H1 (cell line): Measurements from ENCODE around the gene MSI2. TPM values are rescaled to one million over a fixed set of nuclear protein-coding genes. Genes with fewer than 3 reads are reported as not detected.
A peak's percentile ranks its signal among the peaks of the same experiment; 100 is the strongest.

ENCODE experiments used
- CTCF ChIA-PET: fragments of 300-600 bp; sonication (Branson Sonifier 250); formaldehyde crosslinking; loops from one replicate; lab custom pipeline; 2021; ENCODE audit not compliant: partially characterized antibody; lab: Charles Lee
- POLR2A ChIA-PET: fragments of 300-600 bp; sonication (Branson Sonifier 250); formaldehyde crosslinking; loops from one replicate; lab custom pipeline; 2021; ENCODE audit warnings: inconsistent platforms; ENCODE audit not compliant: partially characterized antibody; lab: Charles Lee
- DNase-seq, 2 experiments: peaks; one replicate each; pipeline versions ENCODE4 v3.0.0 to v3.0.0-alpha.2; 2010 to 2022; ENCODE audit warnings: low spot score in 2 of 2, low read depth in 1 of 2, mixed read lengths in 1 of 2
- FAIRE-seq: peaks from 2 replicates; lab custom pipeline; 2011; peaks lifted over from hg19 to GRCh38; lab: Jason Lieb, UNC
- H2AFZ ChIP-seq: 2 replicates; pipeline ENCODE4 v1.8.1; 2012; ENCODE audit warnings: low read length, inconsistent platforms
- H2AK5ac ChIP-seq: 2 replicates; pipeline ENCODE4 v1.6.1; 2013; ENCODE audit warnings: low read depth, low read length
- H2BK120ac ChIP-seq: replicated peaks from 2 replicates; pipeline ENCODE3; 2013; ENCODE audit warnings: low read depth, low read length, inconsistent platforms
- H2BK12ac ChIP-seq: 2 replicates; pipeline ENCODE4 v1.6.1; 2013; ENCODE audit warnings: low read depth, low read length
- H2BK15ac ChIP-seq: 2 replicates; pipeline ENCODE4 v1.6.1; 2013; ENCODE audit warnings: low read length
- H2BK20ac ChIP-seq: 2 replicates; pipeline ENCODE4 v1.6.1; 2013; ENCODE audit warnings: low read length
- H2BK5ac ChIP-seq: 2 replicates; pipeline ENCODE4 v1.6.1; 2013; ENCODE audit warnings: low read depth, low read length
- H3K14ac ChIP-seq: 2 replicates; pipeline ENCODE4 v1.6.1; 2013; ENCODE audit warnings: inconsistent platforms; ENCODE audit not compliant: insufficient read length
- H3K18ac ChIP-seq: 2 replicates; pipeline ENCODE4 v1.6.1; 2013; ENCODE audit warnings: low read length; ENCODE audit errors: extremely low read depth
- H3K23ac ChIP-seq: 2 replicates; pipeline ENCODE4 v1.6.1; 2013; ENCODE audit warnings: inconsistent platforms; ENCODE audit not compliant: insufficient read length
- H3K23me2 ChIP-seq: 2 replicates; pipeline ENCODE4 v1.6.1; 2013; ENCODE audit warnings: low read depth, low read length
- H3K27ac ChIP-seq: 2 replicates; pipeline ENCODE4 v1.6.1; 2011; ENCODE audit warnings: low read depth, low read length, inconsistent platforms
- H3K27me3 ChIP-seq, 4 experiments: replicated peaks in 1 of 4; 1 replicate in 1 of 4; 2 replicates in 3 of 4; pipeline versions ENCODE4 v1.6.1 to v1.8.1; 2011 to 2013; ENCODE audit warnings: low read length in 3 of 4, mild to moderate bottlenecking in 3 of 4, inconsistent platforms in 2 of 4, mixed read lengths in 2 of 4, moderate library complexity in 1 of 4; ENCODE audit not compliant: control insufficient read depth in 3 of 4, insufficient read depth in 3 of 4; ENCODE audit errors: extremely low read depth in 1 of 4
- H3K36me3 ChIP-seq, 4 experiments: 2 replicates each; pipeline versions ENCODE4 v1.6.1 to v1.8.1; 2011 to 2013; ENCODE audit warnings: mild to moderate bottlenecking in 4 of 4, low read length in 3 of 4, moderate library complexity in 2 of 4, control low read depth in 1 of 4, inconsistent platforms in 1 of 4; ENCODE audit not compliant: insufficient read depth in 4 of 4, control insufficient read depth in 2 of 4
- H3K4ac ChIP-seq: replicated peaks from 2 replicates; pipeline ENCODE3; 2013; ENCODE audit warnings: low read length, low read depth, mixed read lengths, inconsistent platforms; ENCODE audit not compliant: insufficient read length
- H3K4me1 ChIP-seq, 4 experiments: replicated peaks in 1 of 4; 1 replicate in 1 of 4; 2 replicates in 3 of 4; pipeline versions ENCODE4 v1.6.1 to v1.8.1; 2011 to 2013; ENCODE audit warnings: low read length in 3 of 4, inconsistent platforms in 2 of 4, mixed read lengths in 1 of 4; ENCODE audit not compliant: insufficient read depth in 4 of 4, control insufficient read depth in 3 of 4
- H3K4me2 ChIP-seq, 2 experiments: 2 replicates each; pipeline versions ENCODE4 v1.6.1 to v1.8.1; 2011 to 2013; ENCODE audit warnings: low read depth in 2 of 2, low read length in 2 of 2, control low read depth in 1 of 2, inconsistent platforms in 1 of 2, mild to moderate bottlenecking in 1 of 2; ENCODE audit not compliant: insufficient read depth in 1 of 2
- H3K4me3 ChIP-seq, 4 experiments: fragments of 200-600, 300-600 bp in 1 of 4; sonication (generic), shearing (Covaris generic), sonication (Bioruptor Twin) in 1 of 4; 2 replicates each; pipeline versions ENCODE4 v1.5.1 to v1.8.1; 2011 to 2016; ENCODE audit warnings: low read length in 4 of 4, low read depth in 3 of 4, control low read depth in 2 of 4, inconsistent platforms in 2 of 4, mild to moderate bottlenecking in 2 of 4, mixed read lengths in 1 of 4, moderate library complexity in 1 of 4; ENCODE audit not compliant: insufficient read depth in 2 of 4; ENCODE audit errors: extremely low read depth in 1 of 4
- H3K56ac ChIP-seq: replicated peaks from 2 replicates; pipeline ENCODE3; 2013; ENCODE audit warnings: low read depth, mild to moderate bottlenecking, mixed read lengths, low read length, inconsistent platforms; ENCODE audit not compliant: insufficient read length
- H3K79me1 ChIP-seq: 2 replicates; pipeline ENCODE4 v1.6.1; 2013; ENCODE audit warnings: low read depth, low read length, control low read depth
- H3K79me2 ChIP-seq, 2 experiments: 2 replicates each; pipeline versions ENCODE4 v1.6.1 to v1.8.1; 2012 to 2013; ENCODE audit warnings: low read length in 2 of 2, mild to moderate bottlenecking in 2 of 2, inconsistent platforms in 1 of 2; ENCODE audit not compliant: insufficient read depth in 2 of 2, control insufficient read depth in 1 of 2
- H3K9ac ChIP-seq, 4 experiments: replicated peaks in 1 of 4; 1 replicate in 1 of 4; 2 replicates in 3 of 4; pipeline versions ENCODE4 v1.6.1 to v1.8.1; 2011 to 2013; ENCODE audit warnings: low read depth in 3 of 4, low read length in 3 of 4, control low read depth in 2 of 4, mild to moderate bottlenecking in 2 of 4, moderate library complexity in 2 of 4, inconsistent platforms in 1 of 4; ENCODE audit errors: extremely low read depth in 1 of 4
- H3K9me3 ChIP-seq, 2 experiments: 2 replicates each; pipeline versions ENCODE4 v1.6.1 to v1.8.1; 2012 to 2013; ENCODE audit warnings: mild to moderate bottlenecking in 2 of 2, moderate library complexity in 2 of 2, control low read depth in 1 of 2, inconsistent platforms in 1 of 2, low read depth in 1 of 2, low read length in 1 of 2, mixed read lengths in 1 of 2; ENCODE audit not compliant: insufficient read depth in 2 of 2
- H4K20me1 ChIP-seq, 2 experiments: replicated peaks in 1 of 2; 2 replicates each; pipeline versions ENCODE3 to v1.8.1; 2011 to 2013; ENCODE audit warnings: inconsistent platforms in 2 of 2, low read length in 2 of 2, mild to moderate bottlenecking in 1 of 2; ENCODE audit not compliant: insufficient read depth in 2 of 2, control insufficient read depth in 1 of 2
- H4K5ac ChIP-seq: 2 replicates; pipeline ENCODE4 v1.6.1; 2013; ENCODE audit warnings: low read length, low read depth, mixed read lengths, inconsistent platforms; ENCODE audit not compliant: insufficient read length
- H4K8ac ChIP-seq: 2 replicates; pipeline ENCODE4 v1.8.0; 2013; ENCODE audit warnings: mild to moderate bottlenecking, moderate library complexity, low read length, inconsistent platforms; ENCODE audit not compliant: insufficient read depth; ENCODE audit errors: extremely low read depth
- H4K91ac ChIP-seq: replicated peaks from 2 replicates; pipeline ENCODE3; 2013; ENCODE audit warnings: low read length, mixed read lengths, inconsistent platforms; ENCODE audit not compliant: insufficient read length
- SP1 ChIP-seq: IDR thresholded peaks from 2 replicates; pipeline ENCODE4 v1.6.1; 2011; ENCODE audit warnings: low read depth, low read length
- WGBS, 2 experiments: shearing (Covaris generic) in 1 of 2; methylation state at CpG; one replicate each; pipeline versions ENCODE4 v1.1.6 to v1.1.7; 2013 to 2015; ENCODE audit warnings: low lambda C conversion rate in 2 of 2, mixed read lengths in 2 of 2, inconsistent platforms in 1 of 2, low coverage in 1 of 2, missing lambda C conversion rate in 1 of 2; ENCODE audit not compliant: insufficient replicate concordance in 2 of 2, insufficient coverage in 1 of 2, insufficient read length in 1 of 2; ENCODE audit errors: extremely low coverage in 1 of 2, missing lambda C conversion rate in 1 of 2; 5-methylcytosine and 5-hydroxymethylcytosine counted together
- polyA plus RNA-seq, 7 experiments: library from polyadenylated mRNA; depleted of rRNA in 3 of 7; stranded (reverse) in 5 of 7; unstranded in 2 of 7; fragments of >200 nt in 5 of 7; fragments of 200-250 nt in 2 of 7; gene quantifications; 1 replicate in 5 of 7; 2 replicates in 1 of 7; 4 replicates in 1 of 7; pipeline versions ENCODE4 v1.2.1 to v1.2.3, GENCODE V29; 2011 to 2013; ENCODE audit warnings: missing spikeins in 2 of 7, mixed read lengths in 2 of 7
- total RNA-seq: library from RNA; stranded (reverse); fragmentation: NEBNext Ultra II Directional; extraction: Animal tissue kit (Norgen Biotek cat#: 25700); gene quantifications from 2 replicates; pipeline ENCODE4 v1.2.1, GENCODE V29; 2021

The MSI2 gene
- total and polyA plus RNA-seq, 2 of the 8 experiments (the other 6 are each of a cell fraction or from before 2014, with no cell fraction given): 36.7 to 80.6 TPM

DNA sequence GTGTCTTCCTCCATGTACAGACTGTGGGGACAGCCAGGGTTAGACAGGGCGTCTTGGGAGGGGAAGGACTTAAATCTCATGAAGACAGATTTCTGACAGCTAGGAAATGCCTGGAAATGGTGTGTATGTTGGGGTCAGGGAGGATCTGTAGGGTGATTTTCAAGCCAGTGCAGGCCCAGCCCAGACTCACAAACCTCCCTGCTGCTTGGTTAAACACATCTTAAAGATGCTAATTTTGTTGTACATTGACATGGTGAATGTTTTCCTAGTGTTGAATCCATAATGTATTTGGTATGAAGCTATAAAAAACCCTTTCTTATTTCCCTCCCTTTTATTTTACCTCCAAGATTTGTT, 250.4 kb downstream of the MSI2 start:
- POLR2A ChIA-PET: interaction anchor here (1.3 kb wide), 1 partner anchor 13 kb away, joined by 3 read pairs; no protein-coding TSS in a partner anchor
- H3K36me3 ChIP-seq: no peaks in the 10 kb centered on the region
- H3K23ac ChIP-seq: no peak overlapping the region
- no peak overlapping the region for H2AFZ ChIP-seq
- no peak overlapping the region for H4K5ac ChIP-seq
- no peaks in the 10 kb centered on the region for H3K27me3 ChIP-seq
- no peak for FAIRE-seq
- 0 out of 2 replicates have a peak overlapping the region, but pooled peaks have one; percentile 2 for H2BK15ac ChIP-seq
- H3K18ac ChIP-seq: peak overlapping the region; percentile 96
- H3K9me3 ChIP-seq: no peaks in the 10 kb centered on the region
- no peak overlapping the region for H2BK120ac ChIP-seq
- H4K91ac ChIP-seq: no peak overlapping the region
- no peak for TF ChIP-seq SP1
- TF ChIP-seq, all 59 proteins: peak for 0
- H2BK12ac ChIP-seq: peak overlapping the region; percentile 87; the same call in 1 of the 2 replicates
- no peak overlapping the region for H3K4me3 ChIP-seq
- H3K14ac ChIP-seq: no peak overlapping the region
- H3K56ac ChIP-seq: no peak overlapping the region
- H3K4me2 ChIP-seq: peak overlapping the region; percentile 15 to 26; a peak in 1 of 4 replicates
- H3K27ac ChIP-seq: 0 out of 2 replicates have a peak overlapping the region, but pooled peaks have one; percentile 8
- H4K20me1 ChIP-seq: peaks cover 0 to 1% of the 10 kb centered on the region in 2 experiments
- H3K79me2 ChIP-seq: peaks cover 0 to 28% of the 10 kb centered on the region in 2 experiments; a peak in 2 of 4 replicates
- CTCF ChIA-PET: interaction anchor here (0.8 to 1.1 kb wide), 2 partner anchors 37 to 45 kb away, joined by 3 to 5 read pairs; no protein-coding TSS in a partner anchor
- no peak overlapping the region for H3K9ac ChIP-seq
- H2BK20ac ChIP-seq: 0 out of 2 replicates have a peak overlapping the region, but pooled peaks have one; percentile 8
- peaks cover 7% of the 10 kb centered on the region for H3K79me1 ChIP-seq
- no peak overlapping the region for H4K8ac ChIP-seq
- no peak for DNase-seq
- H3K4me1 ChIP-seq: peaks cover 13 to 23% (median 17%) of the 10 kb centered on the region in 4 experiments
- no peak overlapping the region for H2AK5ac ChIP-seq
- H3K23me2 ChIP-seq: no peaks in the 10 kb centered on the region
- peak overlapping the region; percentile 83; the same call in 1 of the 2 replicates for H2BK5ac ChIP-seq
- 64% methylated on average over 1 of the region's 1 CpG; no CpG with 5 or more reads in 1 of the 2 experiments for WGBS, 2 experiments
- no peak overlapping the region for H3K4ac ChIP-seq
